ENCODE measurements around the gene FER1L5. TPM values are rescaled to one million over a fixed set of nuclear protein-coding genes. Genes with fewer than 3 reads are reported as not detected.

The FER1L5 gene
- total RNA-seq, 1 experiment from 2014 or later, result 1.2 TPM

GRCh38 chr2:96601382-96602292 is 40.9 kb upstream of the FER1L5 start:
- Histone ChIP-seq H2BK5ac (ENCODE audit: insufficient read length, low read length) (no peak overlapping the region), H3K79me2 (ENCODE audit: insufficient read depth, low read length) (no peaks in the 10 kb centered on the region), H4K8ac (replicated peaks; ENCODE audit: insufficient read length, low read depth, low read length) (no peak overlapping the region), H2BK20ac (ENCODE audit: low read depth, low read length, poor library complexity, severe bottlenecking) (no peak overlapping the region), H4K20me1 (ENCODE audit: control insufficient read depth, insufficient read depth, insufficient read length) (no peaks in the 10 kb centered on the region), H3T11ph (ENCODE audit: low read length) (no peak overlapping the region), H3K14ac (ENCODE audit: insufficient read depth, low read length) (no peak overlapping the region), H3K4me2 (ENCODE audit: insufficient read depth, insufficient read length, low read length) (no peak overlapping the region), H4K91ac (ENCODE audit: insufficient read length, low read depth, low read length) (no peak overlapping the region), H2BK15ac (ENCODE audit: low read depth, low read length) (no peak overlapping the region), H2AFZ (ENCODE audit: low read length) (no peak overlapping the region), H3K27me3 (ENCODE audit: insufficient read depth, low read length) (no peaks in the 10 kb centered on the region), H2BK120ac (ENCODE audit: low read depth, low read length, poor library complexity, severe bottlenecking) (no peak overlapping the region), H3K4me1 (ENCODE audit: insufficient read depth, low read length) (no peaks in the 10 kb centered on the region), H3K9me3 (ENCODE audit: control insufficient read depth, low read depth, low read length) (no peaks in the 10 kb centered on the region), H2BK12ac (ENCODE audit: insufficient read length, low read depth, low read length) (no peak overlapping the region), H3K4ac (ENCODE audit: low read depth, low read length) (no peak overlapping the region), H3K56ac (ENCODE audit: insufficient read length, low read depth, low read length) (no peak overlapping the region), H3K18ac (ENCODE audit: insufficient read length, low read depth, low read length) (no peak overlapping the region), H3K27ac (ENCODE audit: insufficient read length, low read depth, low read length) (no peak overlapping the region), H3K79me1 (ENCODE audit: insufficient read depth, low read depth, low read length, poor library complexity, severe bottlenecking) (no peaks in the 10 kb centered on the region), H4K5ac (ENCODE audit: insufficient read length, low read depth, low read length) (no peak overlapping the region), H2AK5ac (ENCODE audit: insufficient read length, low read length) (no peak overlapping the region), H3K23me2 (ENCODE audit: insufficient read length, low read depth, low read length, poor library complexity, severe bottlenecking) (no peaks in the 10 kb centered on the region), H3K9ac (ENCODE audit: extremely low read depth, insufficient read length, low read length) (no peak overlapping the region), H3K23ac (ENCODE audit: insufficient read length, low read depth, low read length) (no peak overlapping the region)
- Mint-ChIP-seq H3K27ac (no peak overlapping the region), H3K4me1 (no peaks in the 10 kb centered on the region), H3K27me3 (ENCODE audit: low read depth) (peaks cover 1% of the 10 kb centered on the region; the same call in 1 of the 2 replicates), H3K36me3 (ENCODE audit: insufficient read depth in 1 of 3, low read depth in 3 of 3) (peaks cover 46 to 87% (median 87%) of the 10 kb centered on the region in 3 experiments; a peak in 6 of 7 replicates), H3K9me3 (no peaks in the 10 kb centered on the region), H3K4me3 (no peak overlapping the region)
- no peak for TF ChIP-seq CTCF (conservative IDR thresholded peaks at IDR 0.05)
- no peak for DNase-seq
- no CpG with 5 or more reads among the region's 8 CpGs for WGBS (ENCODE audit: extremely low coverage, insufficient read length, low lambda C conversion rate)
